Muscle layer of duodenum (tissue), 2 donors: ENCODE measurements around the gene MPHOSPH10.
A peak's percentile ranks its signal among the peaks of the same experiment; 100 is the strongest.
"Not testable (repeated sequence)": the region's sequence is repeated elsewhere in the genome, so short reads cannot be mapped to it uniquely, and the experiment has no call there.

Experiments
- H3K27ac ChIP-seq: one replicate; pipeline ENCODE4 v1.7.0; 2013; ENCODE audit warnings: mild to moderate bottlenecking, low read length
- H3K27me3 ChIP-seq: one replicate; pipeline ENCODE4 v1.7.0; 2013; ENCODE audit warnings: low read depth, mild to moderate bottlenecking, control low read depth, low read length
- H3K36me3 ChIP-seq, 2 donors: one replicate each; pipeline ENCODE4 v1.7.0; 2013; ENCODE audit warnings: low read length in 2 of 2, control low read depth in 1 of 2, mild to moderate bottlenecking in 1 of 2; ENCODE audit not compliant: insufficient read depth in 2 of 2, control insufficient read depth in 1 of 2
- H3K4me1 ChIP-seq, 2 donors: one replicate each; pipeline ENCODE4 v1.7.0; 2013; ENCODE audit warnings: low read length in 2 of 2, mild to moderate bottlenecking in 2 of 2, control low read depth in 1 of 2, moderate library complexity in 1 of 2; ENCODE audit not compliant: insufficient read depth in 2 of 2, control insufficient read depth in 1 of 2
- H3K4me3 ChIP-seq, 2 donors: one replicate each; pipeline ENCODE4 v1.7.0; 2013; ENCODE audit warnings: low read length in 2 of 2, low read depth in 1 of 2, mild to moderate bottlenecking in 1 of 2
- H3K9me3 ChIP-seq, 2 donors: one replicate each; pipeline ENCODE4 v1.7.0; 2013; ENCODE audit warnings: low read length in 2 of 2, control low read depth in 1 of 2, mild to moderate bottlenecking in 1 of 2; ENCODE audit not compliant: control insufficient read depth in 1 of 2
- donor health status: healthy.

Gene MPHOSPH10

GRCh38 chr2:71126957-71127356 lies 3.5 kb upstream of the MPHOSPH10 start:
- no peak overlapping the region for H3K27ac ChIP-seq
- peaks cover 0 to 15% of the 10 kb centered on the region in 2 donors for H3K36me3 ChIP-seq
- H3K4me1 ChIP-seq, result peaks cover 0 to 29% of the 10 kb centered on the region in 2 donors
- no peaks in the 10 kb centered on the region for H3K27me3 ChIP-seq
- H3K4me3 ChIP-seq, result no peak overlapping the region
- H3K9me3 ChIP-seq, result no peaks in the 10 kb centered on the region

- Histone ChIP-seq H3K36me3 (peaks cover 0 to 9% of the 10 kb centered on the region in 2 donors), H3K9me3 (no peaks in the 10 kb centered on the region), H3K27me3 (no peaks in the 10 kb centered on the region), H3K4me1 (peaks cover 0 to 41% of the 10 kb centered on the region in 2 donors), H3K4me3 (peak overlapping the region; percentile 96 to 98), H3K27ac (peak overlapping the region; percentile 96)
Measured at GRCh38 chr2:71129114-71129901, 1.1 kb upstream of the MPHOSPH10 start.

- peaks cover 0 to 14% of the 10 kb centered on the region in 2 donors for H3K36me3 ChIP-seq
- H3K4me1 ChIP-seq, result peaks cover 0 to 41% of the 10 kb centered on the region in 2 donors
- peak overlapping the region; percentile 96 for H3K27ac ChIP-seq
- H3K27me3 ChIP-seq, result no peaks in the 10 kb centered on the region
- H3K9me3 ChIP-seq, result no peaks in the 10 kb centered on the region
- H3K4me3 ChIP-seq, result peak overlapping the region; percentile 96 to 98
Measured at GRCh38 chr2:71129902-71130151, 607 bp upstream of the MPHOSPH10 start.

- Histone ChIP-seq H3K4me1 (peaks cover 0 to 41% of the 10 kb centered on the region in 2 donors), H3K27ac (peak overlapping the region; percentile 96), H3K4me3 (peak overlapping the region; percentile 96 to 98), H3K27me3 (no peaks in the 10 kb centered on the region), H3K9me3 (no peaks in the 10 kb centered on the region), H3K36me3 (peaks cover 0 to 20% of the 10 kb centered on the region in 2 donors)
Measured at GRCh38 chr2:71130905-71131244, 441 bp downstream of the MPHOSPH10 start.

GRCh38 chr2:71131387-71132166 lies 1.1 kb downstream of the MPHOSPH10 start:
- H3K9me3 ChIP-seq, H3K27me3 ChIP-seq: not testable (repeated sequence)
- Histone ChIP-seq H3K4me3 (peak overlapping the region; percentile 96 to 98), H3K36me3 (peaks cover 0 to 27% of the 10 kb centered on the region in 2 donors), H3K27ac (peak overlapping the region; percentile 96), H3K4me1 (peaks cover 0 to 41% of the 10 kb centered on the region in 2 donors)

GRCh38 chr2:71133603-71134002 lies 3.2 kb downstream of the MPHOSPH10 start:
- H3K36me3 ChIP-seq, result peaks cover 9 to 43% of the 10 kb centered on the region in 2 donors
- no peaks in the 10 kb centered on the region for H3K9me3 ChIP-seq
- H3K4me1 ChIP-seq, result peaks cover 0 to 26% of the 10 kb centered on the region in 2 donors
- H3K27ac ChIP-seq, result no peak overlapping the region
- no peak overlapping the region for H3K4me3 ChIP-seq
- no peaks in the 10 kb centered on the region for H3K27me3 ChIP-seq

GRCh38 chr2:71136174-71136573 lies 5.7 kb downstream of the MPHOSPH10 start:
- H3K27me3 ChIP-seq, result no peaks in the 10 kb centered on the region
- H3K27ac ChIP-seq, result no peak overlapping the region
- H3K4me1 ChIP-seq, result peaks cover 0 to 19% of the 10 kb centered on the region in 2 donors
- peaks cover 33 to 61% of the 10 kb centered on the region in 2 donors for H3K36me3 ChIP-seq
- no peak overlapping the region for H3K4me3 ChIP-seq
- no peaks in the 10 kb centered on the region for H3K9me3 ChIP-seq

- Histone ChIP-seq H3K27me3 (no peaks in the 10 kb centered on the region), H3K4me1 (no peaks in the 10 kb centered on the region), H3K9me3 (no peaks in the 10 kb centered on the region), H3K27ac (no peak overlapping the region), H3K4me3 (no peak overlapping the region), H3K36me3 (peaks cover 81 to 87% of the 10 kb centered on the region in 2 donors)
Measured at GRCh38 chr2:71143782-71144181, 13.3 kb downstream of the MPHOSPH10 start.

GRCh38 chr2:71148506-71149063 lies 18.2 kb downstream of the MPHOSPH10 start:
- Histone ChIP-seq H3K27me3 (no peaks in the 10 kb centered on the region), H3K4me3 (no peak overlapping the region), H3K36me3 (peaks cover 67 to 68% of the 10 kb centered on the region in 2 donors), H3K27ac (no peak overlapping the region), H3K9me3 (no peaks in the 10 kb centered on the region), H3K4me1 (no peaks in the 10 kb centered on the region)

- Histone ChIP-seq H3K36me3 (peaks cover 51 to 52% of the 10 kb centered on the region in 2 donors), H3K27ac (no peak overlapping the region), H3K4me3 (no peak overlapping the region)
Measured at GRCh38 chr2:71150082-71150816, 19.8 kb downstream of the MPHOSPH10 start.

GRCh38 chr2:71151620-71152019 lies 21.2 kb downstream of the MPHOSPH10 start:
- no peaks in the 10 kb centered on the region for H3K27me3 ChIP-seq
- H3K4me1 ChIP-seq, result peaks cover 0 to under 1% of the 10 kb centered on the region in 2 donors
- H3K27ac ChIP-seq, result no peak overlapping the region

More at GRCh38 chr2:71150082-71150816, 19.8 kb downstream of the MPHOSPH10 start:
- H3K9me3 ChIP-seq, result no peaks in the 10 kb centered on the region
- no peaks in the 10 kb centered on the region for H3K4me1 ChIP-seq
- H3K27me3 ChIP-seq, result no peaks in the 10 kb centered on the region

More at GRCh38 chr2:71151620-71152019, 21.2 kb downstream of the MPHOSPH10 start:
- Histone ChIP-seq H3K9me3 (no peaks in the 10 kb centered on the region), H3K4me3 (no peak overlapping the region), H3K36me3 (peaks cover 38 to 39% of the 10 kb centered on the region in 2 donors)
